Gastroesophageal sphincter (tissue), 3 donors: Measurements from ENCODE around the gene NKAIN2.
"Not testable (repeated sequence)": the region's sequence is repeated elsewhere in the genome, so short reads cannot be mapped to it uniquely, and the experiment has no call there.

ENCODE experiments used
- EP300 ChIP-seq: sonication (generic); formaldehyde crosslinking; IDR thresholded peaks from one replicate; pipeline ENCODE4 v1.6.1; 2017; ENCODE audit warnings: antibody characterized with exemption, mild to moderate bottlenecking
- POLR2A ChIP-seq, 2 donors: fragments of 450-650 bp; IDR thresholded peaks; one replicate each; pipeline ENCODE4 v1.6.1; 2017; ENCODE audit warnings: antibody characterized with exemption in 2 of 2, mild to moderate bottlenecking in 2 of 2, moderate library complexity in 1 of 2
- POLR2AphosphoS5 ChIP-seq: sonication (generic); formaldehyde crosslinking; IDR thresholded peaks from one replicate; pipeline ENCODE4 v1.6.1; 2017; ENCODE audit warnings: antibody characterized with exemption
- TF ChIP-seq, protein P1 (sequence below), 4 experiments: fragments of 200-600 bp in 2 of 4; fragments of 450-650 bp in 2 of 4; sonication (generic) in 1 of 4; IDR thresholded peaks; one replicate each; pipeline ENCODE4 v1.5.1; 2017 to 2019; ENCODE audit warnings: antibody characterized with exemption in 4 of 4, mild to moderate bottlenecking in 2 of 4, moderate library complexity in 2 of 4

DNA sequence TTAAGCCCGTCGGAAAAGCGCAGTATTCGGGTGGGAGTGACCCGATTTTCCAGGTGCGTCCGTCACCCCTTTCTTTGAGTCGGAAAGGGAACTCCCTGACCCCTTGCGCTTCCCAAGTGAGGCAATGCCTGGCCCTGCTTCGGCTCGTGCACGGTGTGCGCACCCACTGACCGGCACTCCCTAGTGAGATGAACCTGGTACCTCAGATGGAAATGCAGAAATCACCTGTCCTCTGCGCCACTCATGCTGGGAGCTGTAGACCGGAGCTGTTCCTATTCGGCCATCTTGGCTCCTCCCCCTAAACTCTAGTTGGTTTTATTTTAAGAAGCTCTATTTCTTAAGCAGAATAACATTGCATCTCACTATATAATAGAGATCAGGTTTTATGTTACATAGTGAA is 908.9 kb downstream of the NKAIN2 start:
- TF ChIP-seq, protein P1, sequence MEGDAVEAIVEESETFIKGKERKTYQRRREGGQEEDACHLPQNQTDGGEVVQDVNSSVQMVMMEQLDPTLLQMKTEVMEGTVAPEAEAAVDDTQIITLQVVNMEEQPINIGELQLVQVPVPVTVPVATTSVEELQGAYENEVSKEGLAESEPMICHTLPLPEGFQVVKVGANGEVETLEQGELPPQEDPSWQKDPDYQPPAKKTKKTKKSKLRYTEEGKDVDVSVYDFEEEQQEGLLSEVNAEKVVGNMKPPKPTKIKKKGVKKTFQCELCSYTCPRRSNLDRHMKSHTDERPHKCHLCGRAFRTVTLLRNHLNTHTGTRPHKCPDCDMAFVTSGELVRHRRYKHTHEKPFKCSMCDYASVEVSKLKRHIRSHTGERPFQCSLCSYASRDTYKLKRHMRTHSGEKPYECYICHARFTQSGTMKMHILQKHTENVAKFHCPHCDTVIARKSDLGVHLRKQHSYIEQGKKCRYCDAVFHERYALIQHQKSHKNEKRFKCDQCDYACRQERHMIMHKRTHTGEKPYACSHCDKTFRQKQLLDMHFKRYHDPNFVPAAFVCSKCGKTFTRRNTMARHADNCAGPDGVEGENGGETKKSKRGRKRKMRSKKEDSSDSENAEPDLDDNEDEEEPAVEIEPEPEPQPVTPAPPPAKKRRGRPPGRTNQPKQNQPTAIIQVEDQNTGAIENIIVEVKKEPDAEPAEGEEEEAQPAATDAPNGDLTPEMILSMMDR (IDR thresholded peaks at IDR 0.05): not testable (repeated sequence)
- not testable (repeated sequence) for TF ChIP-seq POLR2AphosphoS5; POLR2A (IDR thresholded peaks at IDR 0.05); EP300
